K562 (cell line): ENCODE results near the gene HPF1. TPM values are rescaled to one million over a fixed set of nuclear protein-coding genes. Genes with fewer than 3 reads are reported as not detected.
A peak's percentile ranks its signal among the peaks of the same experiment; 100 is the strongest.

Experiments
- ATAC-seq: fragments of 200-7000 bp; cut with Tn5 transposase; 3 replicates; pipeline ENCODE4 v1.9.1; 2020; ENCODE audit warnings: moderate library complexity
- BruUV-seq: library from RNA; stranded (reverse); fragments of 400-500 nt; replicated peaks from 2 replicates; lab custom pipeline; 2021; lab: Mats Ljungman, UMichigan
- CTCF ChIA-PET: fragments of 300-600 bp; formaldehyde crosslinking; extraction: SDS; loops from one replicate; lab custom pipeline; 2021; ENCODE audit warnings: low intra/inter-chr PET ratio; lab: Yijun Ruan, JAX
- POLR2A ChIA-PET: fragments of 300-600, 350-650 bp; sonication (Branson Sonifier 250); formaldehyde crosslinking; extraction: SDS; loops from one replicate; lab custom pipeline; 2021; ENCODE audit warnings: antibody characterized with exemption, inconsistent platforms; lab: Yijun Ruan, JAX
- DNase-seq, 4 experiments: peaks; one replicate each; pipeline versions ENCODE4 v3.0.0 to v3.0.0-alpha.2; 2011 to 2018; ENCODE audit warnings: low spot score in 3 of 4, mixed read lengths in 3 of 4; ENCODE audit errors: extremely low read depth in 1 of 4
- FAIRE-seq: peaks from 2 replicates; lab custom pipeline; 2011; peaks lifted over from hg19 to GRCh38; lab: Jason Lieb, UNC
- H2AFZ ChIP-seq: 2 replicates; pipeline ENCODE4 v1.6.0; 2011; ENCODE audit warnings: low read depth, low read length, control low read depth, inconsistent platforms
- H3K27ac ChIP-seq: fragments of 200-600 bp; 3 replicates; pipeline ENCODE4 v1.8.0; 2011; ENCODE audit warnings: low read depth, mild to moderate bottlenecking, control low read depth, inconsistent platforms, low read length, moderate library complexity, mixed read lengths; ENCODE audit errors: extremely low read depth
- H3K27me3 ChIP-seq, 2 experiments: fragments of 300-600 bp in 1 of 2; 2 replicates in 1 of 2; 3 replicates in 1 of 2; pipeline versions ENCODE4 v1.6.0 to v1.8.0; 2011; ENCODE audit warnings: inconsistent platforms in 2 of 2, low read length in 2 of 2, mild to moderate bottlenecking in 1 of 2, mixed read lengths in 1 of 2, moderate library complexity in 1 of 2; ENCODE audit not compliant: control insufficient read depth in 2 of 2, insufficient read depth in 2 of 2
- H3K36me3 ChIP-seq: fragments of 300-600 bp; 3 replicates; pipeline ENCODE4 v1.8.0; 2011; ENCODE audit warnings: mild to moderate bottlenecking, low read length, inconsistent platforms; ENCODE audit not compliant: control insufficient read depth, insufficient read depth
- H3K4me1 ChIP-seq, 2 experiments: fragments of 200-600 bp in 1 of 2; replicated peaks in 1 of 2; 2 replicates in 1 of 2; 3 replicates in 1 of 2; pipeline versions ENCODE4 v1.5.1 to v1.8.0; 2011; ENCODE audit warnings: inconsistent platforms in 2 of 2, low read length in 2 of 2, mild to moderate bottlenecking in 1 of 2, mixed read lengths in 1 of 2, moderate library complexity in 1 of 2; ENCODE audit not compliant: control insufficient read depth in 2 of 2, insufficient read depth in 2 of 2
- H3K4me2 ChIP-seq: 2 replicates; pipeline ENCODE4 v1.6.1; 2011; ENCODE audit warnings: low read length, control low read depth, inconsistent platforms, mixed read lengths; ENCODE audit not compliant: insufficient read depth
- H3K4me3 ChIP-seq: fragments of 200-600 bp; sonication (generic), shearing (Covaris generic); 2 replicates; pipeline ENCODE4 v1.5.1; 2016; ENCODE audit warnings: control low read depth, inconsistent platforms
- H3K79me2 ChIP-seq: fragments of 200-600 bp; 3 replicates; pipeline ENCODE4 v1.8.0; 2011; ENCODE audit warnings: low read length, inconsistent platforms; ENCODE audit not compliant: control insufficient read depth, insufficient read depth
- H3K9ac ChIP-seq, 2 experiments: 2 replicates each; pipeline versions ENCODE4 v1.6.0 to v1.6.1; 2011; ENCODE audit warnings: low read depth in 2 of 2, low read length in 2 of 2, control low read depth in 1 of 2, inconsistent platforms in 1 of 2, mild to moderate bottlenecking in 1 of 2, mixed read lengths in 1 of 2; ENCODE audit not compliant: insufficient read depth in 1 of 2
- H3K9me1 ChIP-seq: one replicate; pipeline ENCODE4 v1.6.0; 2011; ENCODE audit warnings: inconsistent platforms, mild to moderate bottlenecking, low read length, moderate library complexity; ENCODE audit not compliant: control insufficient read depth, insufficient read depth
- H3K9me3 ChIP-seq: replicated peaks from 2 replicates; pipeline ENCODE4 v1.5.1; 2011; ENCODE audit warnings: low read depth, low read length, inconsistent platforms; ENCODE audit not compliant: control insufficient read depth, insufficient read depth
- H4K20me1 ChIP-seq: replicated peaks from 2 replicates; pipeline ENCODE4 v1.6.1; 2011; ENCODE audit warnings: low read length, inconsistent platforms, mixed read lengths; ENCODE audit not compliant: control insufficient read depth, insufficient read depth
- CREB1 ChIP-seq, 2 experiments: sonication (generic) in 1 of 2; formaldehyde crosslinking in 1 of 2; IDR thresholded peaks; 2 replicates each; pipeline versions ENCODE4 v1.6.1 to v1.8.0; 2012 to 2022; ENCODE audit warnings: inconsistent platforms in 1 of 2, mild to moderate bottlenecking in 1 of 2, missing genetic modification reagents in 1 of 2, moderate library complexity in 1 of 2
- KDM1A ChIP-seq, 2 experiments: fragments of 450-650 bp; IDR thresholded peaks; 2 replicates each; pipeline ENCODE4 v1.6.1; 2016; ENCODE audit warnings: mild to moderate bottlenecking in 2 of 2
- MAFG ChIP-seq: fragments of 450-650 bp; conservative IDR thresholded peaks from 2 replicates; pipeline ENCODE4 v1.6.1; 2016; ENCODE audit warnings: missing genetic modification characterization, missing compliant biosample characterization
- MEF2A ChIP-seq: IDR thresholded peaks from 2 replicates; pipeline ENCODE4 v1.6.1; 2011; ENCODE audit warnings: low read depth, mild to moderate bottlenecking, low read length, moderate library complexity; ENCODE audit not compliant: control insufficient read depth
- NR2C2 ChIP-seq, 2 experiments: fragments of 200-800 bp in 1 of 2; sonication (Bioruptor generic) in 1 of 2; sonication (generic) in 1 of 2; formaldehyde crosslinking in 1 of 2; IDR thresholded peaks; 2 replicates each; pipeline versions ENCODE4 v1.6.1 to v1.8.0; 2016 to 2022; ENCODE audit warnings: mild to moderate bottlenecking in 1 of 2, missing compliant biosample characterization in 1 of 2, missing genetic modification characterization in 1 of 2, missing genetic modification reagents in 1 of 2
- RBM22 ChIP-seq: fragments of 200-400 bp; formaldehyde crosslinking; IDR thresholded peaks from 2 replicates; pipeline ENCODE4 v1.6.1; 2018; ENCODE audit warnings: low read length, low read depth; ENCODE audit not compliant: poor library complexity, severe bottlenecking
- TARDBP ChIP-seq: fragments of 450-650 bp; IDR thresholded peaks from 2 replicates; pipeline ENCODE4 v1.6.1; 2016
- ZNF140 ChIP-seq: fragments of 250-450 bp; sonication (Bioruptor Pico); IDR thresholded peaks from 2 replicates; pipeline ENCODE4 v1.8.0; 2021; ENCODE audit warnings: moderate library complexity, mild to moderate bottlenecking, inconsistent platforms
- ZNF316 ChIP-seq: fragments of 450-650 bp; IDR thresholded peaks from 2 replicates; pipeline ENCODE4 v1.6.1; 2016
- ZNF395 ChIP-seq: fragments of 200-800 bp; sonication (Bioruptor generic); IDR thresholded peaks from 2 replicates; pipeline ENCODE4 v1.6.1; 2017; ENCODE audit warnings: missing genetic modification characterization, missing compliant biosample characterization
- ZNF609 ChIP-seq: sonication (generic); formaldehyde crosslinking; IDR thresholded peaks from 2 replicates; pipeline ENCODE4 v1.8.1; 2023; ENCODE audit warnings: missing genetic modification reagents, mild to moderate bottlenecking, borderline replicate concordance
- WGBS: fragments of 100-300 bp; shearing (Covaris generic); methylation state at CpG from one replicate; pipeline ENCODE4 v1.1.6; 2016; ENCODE audit warnings: low coverage, mixed read lengths; ENCODE audit not compliant: insufficient coverage; ENCODE audit errors: missing lambda C conversion rate; 5-methylcytosine and 5-hydroxymethylcytosine counted together
- in situ Hi-C: fragments of 300-500 bp; cut with MboI; formaldehyde crosslinking; loops from 4 replicates; pipeline ENCODE4 v1.15.0; 2018; ENCODE audit warnings: inconsistent platforms, mixed read lengths
- intact Hi-C: fragments of 100-400 bp; cut with micrococcal nuclease; formaldehyde crosslinking; loops from 2 replicates; pipeline ENCODE4 v1.14.2; 2022
- polyA plus RNA-seq, 8 experiments: library from polyadenylated mRNA; depleted of rRNA in 4 of 8; stranded (reverse) in 5 of 8; unstranded in 3 of 8; fragments of >200 nt; fragmentation: Nextera tagmentation in 2 of 8; fragmentation: Illumina TruSeq in 1 of 8; extraction: Ambion mirVana in 2 of 8; extraction: Trizol in 1 of 8; gene quantifications; 2 replicates each; pipeline versions ENCODE4 v1.2.1 to v1.2.3, GENCODE V29; 2011 to 2014; ENCODE audit warnings: inconsistent platforms in 1 of 8, missing spikeins in 1 of 8
- total RNA-seq, 7 experiments: library from RNA; depleted of rRNA in 6 of 7; stranded (reverse); fragments of >200 nt in 6 of 7; fragmentation: Illumina TruSeq in 2 of 7; extraction: Trizol in 2 of 7; gene quantifications; 2 replicates each; pipeline versions ENCODE4 v1.2.1 to v1.2.3, GENCODE V29; 2011 to 2021; ENCODE audit warnings: low replicate concordance in 1 of 7

The HPF1 gene
- total and polyA plus RNA-seq, 9 of the 15 experiments (the other 6 are each of a cell fraction or from before 2014, with no cell fraction given), result 21.2 to 89.4 (median 35.2) TPM

- Histone ChIP-seq H4K20me1 (no peaks in the 10 kb centered on the region), H3K27ac (no peak overlapping the region), H3K9me3 (no peaks in the 10 kb centered on the region), H3K36me3 (peaks cover 70% of the 10 kb centered on the region), H3K9me1 (no peaks in the 10 kb centered on the region), H3K4me3 (no peak overlapping the region), H3K4me2 (no peak overlapping the region), H2AFZ (no peak overlapping the region), H3K4me1 (no peaks in the 10 kb centered on the region), H3K27me3 (no peaks in the 10 kb centered on the region), H3K9ac (no peak overlapping the region), H3K79me2 (0 out of 3 replicates have a peak, but pooled peaks cover 2% of the 10 kb centered on the region)
- TF ChIP-seq ZNF140 (CRISPR knock-in tag), result no peak
- no peak for TF ChIP-seq NR2C2 (CRISPR knock-in tag; IDR thresholded peaks at IDR 0.05)
- no peak for TF ChIP-seq NR2C2 (tag; IDR thresholded peaks at IDR 0.05)
- TF ChIP-seq RBM22, result no peak
- TF ChIP-seq MAFG (tag), result peak; percentile 47
- no peak for TF ChIP-seq KDM1A (IDR thresholded peaks at IDR 0.05)
- no peak for TF ChIP-seq MEF2A
- no peak for TF ChIP-seq ZNF609 (CRISPR knock-in tag)
- TF ChIP-seq TARDBP, result no peak
- peak; percentile 60 for TF ChIP-seq ZNF316
- no peak for TF ChIP-seq CREB1 (IDR thresholded peaks at IDR 0.05)
- no peak for TF ChIP-seq CREB1 (CRISPR knock-in tag; IDR thresholded peaks at IDR 0.05)
- no peak for TF ChIP-seq ZNF395 (CRISPR knock-in tag)
- intact Hi-C loops, result no loop called here
- no peak for FAIRE-seq
- POLR2A ChIA-PET, result interaction anchor here (1.3 kb wide), 1 partner anchor 31 kb away, joined by 4 read pairs; no protein-coding TSS in a partner anchor
- ATAC-seq, result no peak
- in situ Hi-C loops, result no loop called here
- BruUV-seq, result no TSS peak
- no peak for DNase-seq
- CTCF ChIA-PET, result no interaction called here
- WGBS, result 88% methylated on average over 5 of the region's 5 CpGs
These were observed 67.0 kb downstream of the HPF1 start for GRCh38 chr4:169690787-169691186.
